Activated CD8-positive, alpha-beta memory T cell treated with anti-CD3 and anti-CD28 coated beads, Interleukin-2, amount 50 U/mL, for 4 hours (primary cell): ENCODE measurements around the gene RALGAPB.
"Not testable (repeated sequence)": the region's sequence is repeated elsewhere in the genome, so short reads cannot be mapped to it uniquely, and the experiment has no call there.

Experiments
- DNase-seq: peaks from one replicate; pipeline ENCODE4 v3.0.0-alpha.2; 2020

The RALGAPB gene

GRCh38 chr20:38472513-38473366, at the start of gene RALGAPB:
RALGAPB (plus strand) TSS chr20:38472843; CDS start chr20:38488433, 15,590 bp downstream.
- DNase-seq, result peak; percentile 98

- DNase-seq, result no peak
Observed at GRCh38 chr20:38423541-38423940, 49.1 kb upstream of the RALGAPB start.

GRCh38 chr20:38424401-38424800, 48.2 kb upstream of the RALGAPB start:
- no peak for DNase-seq

GRCh38 chr20:38426006-38426897, 46.4 kb upstream of the RALGAPB start:
- DNase-seq, result no peak

GRCh38 chr20:38427655-38428023, 45.0 kb upstream of the RALGAPB start:
- no peak for DNase-seq

GRCh38 chr20:38428800-38429199, 43.8 kb upstream of the RALGAPB start:
- DNase-seq, result no peak

GRCh38 chr20:38429301-38429700, 43.3 kb upstream of the RALGAPB start:
- DNase-seq, result no peak

GRCh38 chr20:38430679-38431325, 41.8 kb upstream of the RALGAPB start:
- no peak for DNase-seq

GRCh38 chr20:38432292-38432691, 40.4 kb upstream of the RALGAPB start:
- no peak for DNase-seq

GRCh38 chr20:38432870-38433269, 39.8 kb upstream of the RALGAPB start:
- not testable (repeated sequence) for DNase-seq

GRCh38 chr20:38433304-38433972, 39.2 kb upstream of the RALGAPB start:
- no peak for DNase-seq

GRCh38 chr20:38434301-38434741, 38.3 kb upstream of the RALGAPB start:
- peak; percentile 24 for DNase-seq

- peak; percentile 88 for DNase-seq
Observed at GRCh38 chr20:38434770-38435554, 37.7 kb upstream of the RALGAPB start, which contains the start of gene SNHG17. SNHG17 (minus strand) TSS chr20:38435328.

- no peak for DNase-seq
Observed at GRCh38 chr20:38435555-38435939, 37.1 kb upstream of the RALGAPB start.

- no peak for DNase-seq
Observed at GRCh38 chr20:38437796-38438195, 34.8 kb upstream of the RALGAPB start.

- DNase-seq, result not testable (repeated sequence)
Observed at GRCh38 chr20:38441110-38441509, 31.5 kb upstream of the RALGAPB start.

- DNase-seq, result no peak
Observed at GRCh38 chr20:38441916-38442315, 30.7 kb upstream of the RALGAPB start.

- DNase-seq, result no peak
Observed at GRCh38 chr20:38445381-38445796, 27.3 kb upstream of the RALGAPB start.

GRCh38 chr20:38445901-38446425, 26.7 kb upstream of the RALGAPB start:
- no peak for DNase-seq

- peak; percentile 96 for DNase-seq
Observed at GRCh38 chr20:38446441-38447209, 26.0 kb upstream of the RALGAPB start.

- DNase-seq, result no peak
Observed at GRCh38 chr20:38447251-38447661, 25.4 kb upstream of the RALGAPB start.
